GM19099 (cell line): ENCODE results near the gene PLP1.

Experiments used
- POLR2A ChIP-seq: IDR thresholded peaks from 3 replicates; pipeline ENCODE4 v1.6.1; 2011; ENCODE audit warnings: low read depth; ENCODE audit not compliant: insufficient read length; ENCODE audit errors: extremely low read depth

The PLP1 gene

DNA sequence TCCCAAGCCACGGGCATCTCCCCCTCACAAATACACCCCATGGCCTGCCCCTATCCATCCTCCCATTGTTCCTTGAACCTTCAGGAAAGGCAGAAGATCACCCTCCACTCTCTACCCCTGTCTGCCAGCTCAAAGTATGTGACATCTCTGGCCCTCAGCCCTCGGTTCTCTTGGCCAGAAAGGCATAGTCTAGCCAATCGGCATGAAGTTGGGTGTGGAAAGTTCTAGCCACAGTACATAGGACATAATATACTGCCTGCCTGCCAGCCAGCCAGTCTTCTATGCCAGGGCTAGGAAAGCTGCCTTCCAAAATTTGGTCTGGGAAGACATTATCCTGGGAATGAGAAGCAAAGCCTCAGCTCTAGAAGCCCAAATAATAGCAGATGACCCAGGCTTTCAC is 3.2 kb upstream of the PLP1 start:
- no peak for TF ChIP-seq POLR2A

DNA sequence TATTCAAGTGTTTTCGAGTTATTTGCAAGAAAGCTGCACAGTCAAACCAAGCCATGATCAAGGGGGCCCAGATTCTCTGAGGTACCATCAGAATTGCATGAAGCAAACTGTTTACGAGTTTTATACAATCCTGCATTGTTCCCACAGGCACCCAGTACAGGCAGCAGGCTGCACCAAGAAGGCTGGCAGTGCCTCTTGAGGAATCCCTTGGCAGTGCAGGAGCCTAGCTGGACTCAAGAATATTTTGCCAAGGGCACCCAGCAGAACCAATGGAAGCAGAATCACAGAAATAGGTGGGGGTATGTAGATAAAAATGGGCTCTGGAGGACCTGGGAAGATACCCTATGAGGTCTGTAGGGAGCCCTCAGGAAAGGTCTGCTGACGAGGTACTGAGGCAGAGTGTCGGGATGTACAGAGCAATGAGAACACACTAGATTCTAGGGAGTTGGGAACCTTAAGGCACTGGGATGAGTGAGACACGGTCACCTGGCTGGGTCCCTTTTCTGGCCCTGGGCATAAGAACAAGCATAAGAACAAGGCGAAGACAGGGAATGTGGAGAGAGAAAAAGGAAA is 2.5 kb upstream of the PLP1 start:
- no peak for TF ChIP-seq POLR2A

DNA sequence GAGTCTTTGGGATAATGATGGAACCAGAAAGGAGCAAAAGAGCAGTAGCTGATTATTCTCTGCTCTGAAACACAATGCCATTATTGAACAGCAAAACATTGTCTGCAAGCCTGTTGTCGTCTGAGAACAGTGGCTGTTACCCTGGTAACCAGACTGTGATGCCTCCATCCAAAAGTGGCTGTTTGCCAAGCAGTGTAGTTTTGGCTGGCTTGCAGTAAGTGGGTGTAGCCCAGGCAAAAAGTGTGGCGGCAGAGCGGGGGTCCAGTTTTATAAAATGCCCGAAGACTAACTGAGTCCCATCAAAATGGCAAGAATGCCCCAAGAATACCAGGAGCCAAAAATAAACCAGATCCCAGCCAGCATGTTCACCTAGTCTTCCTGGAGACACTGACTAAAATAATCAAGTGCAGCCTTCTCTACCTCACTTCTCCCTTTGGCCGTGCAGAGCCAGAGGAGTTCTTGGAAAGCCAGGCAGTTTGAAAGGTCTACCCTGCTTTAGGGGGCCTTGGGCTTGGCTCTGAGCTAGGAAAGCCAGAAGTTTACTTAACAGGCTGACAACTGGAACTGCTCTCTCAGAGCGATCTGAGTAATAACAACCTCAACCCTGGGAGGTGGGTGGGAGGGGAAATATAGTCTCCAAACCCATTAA is 2.6 kb downstream of the PLP1 start:
- TF ChIP-seq POLR2A: no peak

DNA sequence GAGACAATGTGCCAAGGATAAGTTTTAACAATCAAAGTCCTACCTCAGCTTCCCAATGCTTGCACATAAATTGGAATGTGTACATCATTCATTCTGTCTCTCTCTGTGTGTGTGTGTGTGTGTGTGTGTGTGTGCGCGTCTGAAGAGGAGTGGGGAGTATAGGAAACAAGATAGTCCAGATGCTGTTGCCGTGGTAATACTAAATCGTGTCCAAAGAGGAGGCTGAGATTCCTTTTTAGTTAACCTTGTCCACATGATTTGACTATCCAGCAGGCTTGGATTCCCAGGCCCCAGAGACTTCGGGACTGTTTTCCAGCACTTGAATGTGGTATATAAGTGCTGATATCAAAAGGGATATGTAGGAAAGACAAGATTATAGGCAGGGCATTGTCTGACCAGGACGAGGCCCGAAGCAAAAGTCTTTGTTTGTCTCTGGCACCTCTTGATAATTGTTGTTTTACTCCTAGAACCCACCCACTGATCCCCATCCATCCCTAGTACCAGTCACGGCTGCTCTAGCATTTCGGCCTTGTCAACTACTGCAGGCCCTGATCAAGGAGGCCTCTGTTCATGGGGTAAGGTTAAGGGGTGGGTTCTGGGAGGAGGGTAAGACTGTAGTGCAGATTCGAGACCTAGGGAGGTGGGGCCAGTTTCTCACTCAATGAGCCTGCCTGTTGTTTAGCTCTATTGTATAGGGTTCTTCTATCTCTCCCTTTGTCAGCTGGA is 3.9 kb downstream of the PLP1 start:
- TF ChIP-seq POLR2A: no peak

DNA sequence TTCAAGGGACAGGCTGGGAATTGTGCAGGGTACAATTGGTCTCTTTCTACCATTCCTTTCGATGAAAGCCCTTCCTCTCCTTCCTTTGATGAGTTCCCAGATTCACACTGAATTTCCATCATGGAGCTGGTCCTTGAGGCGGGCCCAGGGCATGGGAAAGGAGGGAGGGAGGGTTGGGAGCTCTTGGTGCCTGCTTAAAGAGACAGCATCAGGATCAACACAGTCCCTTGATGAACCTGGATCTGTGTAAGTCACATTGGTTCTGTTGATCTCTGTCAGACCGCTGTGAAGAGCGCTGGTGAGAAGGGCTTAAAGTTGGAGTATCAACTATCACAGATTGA is 4.4 kb downstream of the PLP1 start:
- TF ChIP-seq POLR2A: no peak

DNA sequence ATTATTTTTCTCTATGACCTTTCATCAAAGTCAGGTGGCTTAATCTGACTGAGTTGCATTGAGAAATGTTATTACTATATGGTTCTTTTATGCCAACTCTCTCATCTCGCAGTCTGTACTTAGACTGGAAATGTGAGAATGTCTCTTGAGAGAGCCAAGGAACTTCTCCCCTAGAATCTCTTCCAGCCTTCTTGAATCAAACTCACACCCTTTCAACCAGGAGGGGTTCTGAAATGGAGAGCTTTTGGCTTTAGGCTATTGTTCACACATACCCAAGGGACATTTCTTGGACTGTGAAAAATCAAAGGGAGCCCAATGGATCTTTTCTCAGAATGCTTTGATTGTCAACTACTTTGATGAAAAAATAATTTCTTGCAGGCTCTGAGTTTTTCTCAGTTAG is 5.1 kb downstream of the PLP1 start:
- no peak for TF ChIP-seq POLR2A

DNA sequence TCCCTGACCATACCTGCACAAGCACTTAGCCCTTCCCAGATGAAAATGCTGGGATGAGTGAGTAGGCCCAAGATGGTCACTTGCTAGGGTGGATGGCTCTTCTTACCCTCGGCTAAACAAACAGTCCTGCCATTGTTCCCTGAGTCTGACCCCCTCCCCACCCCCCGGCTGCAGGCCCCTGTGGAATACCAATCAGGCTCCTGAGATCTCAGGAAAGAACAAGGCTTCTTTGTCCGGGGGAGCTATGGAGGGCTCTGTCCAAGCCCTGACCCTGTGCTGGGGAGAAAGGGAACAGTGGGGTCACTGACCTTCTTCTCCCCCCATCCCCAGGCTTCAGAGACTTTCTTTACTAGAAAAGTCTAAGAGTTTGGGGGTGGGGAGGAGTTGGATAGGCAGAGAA is 6.0 kb downstream of the PLP1 start:
- no peak for TF ChIP-seq POLR2A

DNA sequence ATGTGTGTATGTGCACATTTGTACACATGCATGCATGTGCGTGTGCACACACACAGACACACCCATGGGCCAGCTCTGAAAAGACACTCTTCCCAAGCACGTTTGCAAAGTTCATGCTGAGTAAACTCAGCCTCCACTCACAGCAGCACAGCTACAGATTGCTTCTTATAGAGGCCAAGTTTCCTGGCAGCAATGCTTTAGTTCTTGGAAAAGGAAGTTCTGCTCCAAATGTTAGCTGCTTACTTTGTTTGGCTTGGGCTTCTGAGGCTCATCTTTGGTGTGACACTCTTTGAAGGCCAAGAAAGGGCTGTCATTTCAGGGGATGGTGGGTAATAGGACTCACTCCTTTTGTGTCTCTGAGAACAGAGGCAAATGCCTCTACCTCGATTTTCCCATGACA is 6.6 kb downstream of the PLP1 start:
- TF ChIP-seq POLR2A: no peak

DNA sequence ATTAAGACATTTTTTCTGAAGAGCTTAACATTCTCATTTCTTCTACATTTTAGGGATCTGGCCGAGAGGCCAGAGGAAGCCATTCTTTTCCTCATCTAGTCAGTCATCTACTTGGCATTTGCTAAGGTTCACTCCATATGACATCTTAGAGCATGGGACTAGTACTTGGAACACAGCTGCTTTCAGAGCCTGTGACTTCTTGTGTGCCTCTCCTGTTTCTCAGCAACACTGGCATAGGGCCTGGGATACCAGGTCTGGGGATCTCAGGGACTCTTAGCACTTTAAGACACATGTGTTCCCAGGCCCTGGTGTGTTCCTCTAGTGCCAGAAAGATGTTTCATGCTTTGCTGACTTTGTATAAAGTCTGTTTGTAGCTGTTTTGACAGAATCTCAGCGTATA is 7.3 kb downstream of the PLP1 start:
- no peak for TF ChIP-seq POLR2A

DNA sequence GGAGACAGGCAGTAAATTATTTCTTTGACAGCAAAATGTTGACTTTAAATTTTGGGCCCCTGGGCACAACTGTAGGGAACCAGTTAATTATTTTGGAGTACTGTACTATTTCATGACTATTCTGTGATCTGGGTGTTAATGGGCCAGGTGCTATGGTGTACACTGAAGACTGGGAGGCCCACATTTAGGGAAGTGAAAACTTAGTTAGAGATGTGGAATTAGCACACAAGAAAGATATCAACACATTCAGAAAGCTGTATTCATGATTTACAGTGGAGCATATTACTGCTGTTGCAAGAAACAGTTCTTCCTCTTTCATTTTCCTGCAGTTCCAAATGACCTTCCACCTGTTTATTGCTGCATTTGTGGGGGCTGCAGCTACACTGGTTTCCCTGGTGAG is 12.4 kb downstream of the PLP1 start:
- TF ChIP-seq POLR2A: no peak

DNA sequence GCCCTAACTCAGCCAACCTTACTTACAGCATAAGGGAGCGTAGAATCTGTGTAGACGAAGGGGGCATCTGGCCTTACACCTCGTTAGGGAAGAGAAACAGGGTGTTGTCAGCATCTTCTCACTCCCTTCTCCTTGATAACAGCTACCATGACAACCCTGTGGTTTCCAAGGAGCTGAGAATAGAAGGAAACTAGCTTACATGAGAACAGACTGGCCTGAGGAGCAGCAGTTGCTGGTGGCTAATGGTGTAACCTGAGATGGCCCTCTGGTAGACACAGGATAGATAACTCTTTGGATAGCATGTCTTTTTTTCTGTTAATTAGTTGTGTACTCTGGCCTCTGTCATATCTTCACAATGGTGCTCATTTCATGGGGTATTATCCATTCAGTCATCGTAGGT is 14.6 kb downstream of the PLP1 start:
- no peak for TF ChIP-seq POLR2A

DNA sequence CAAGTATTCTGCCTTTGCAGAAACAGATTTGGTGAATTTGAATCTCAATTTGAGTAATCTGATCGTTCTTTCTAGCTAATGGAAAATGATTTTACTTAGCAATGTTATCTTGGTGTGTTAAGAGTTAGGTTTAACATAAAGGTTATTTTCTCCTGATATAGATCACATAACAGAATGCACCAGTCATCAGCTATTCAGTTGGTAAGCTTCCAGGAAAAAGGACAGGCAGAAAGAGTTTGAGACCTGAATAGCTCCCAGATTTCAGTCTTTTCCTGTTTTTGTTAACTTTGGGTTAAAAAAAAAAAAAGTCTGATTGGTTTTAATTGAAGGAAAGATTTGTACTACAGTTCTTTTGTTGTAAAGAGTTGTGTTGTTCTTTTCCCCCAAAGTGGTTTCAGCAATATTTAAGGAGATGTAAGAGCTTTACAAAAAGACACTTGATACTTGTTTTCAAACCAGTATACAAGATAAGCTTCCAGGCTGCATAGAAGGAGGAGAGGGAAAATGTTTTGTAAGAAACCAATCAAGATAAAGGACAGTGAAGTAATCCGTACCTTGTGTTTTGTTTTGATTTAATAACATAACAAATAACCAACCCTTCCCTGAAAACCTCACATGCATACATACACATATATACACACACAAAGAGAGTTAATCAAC is 15.3 kb downstream of the PLP1 start:
- TF ChIP-seq POLR2A: no peak

DNA sequence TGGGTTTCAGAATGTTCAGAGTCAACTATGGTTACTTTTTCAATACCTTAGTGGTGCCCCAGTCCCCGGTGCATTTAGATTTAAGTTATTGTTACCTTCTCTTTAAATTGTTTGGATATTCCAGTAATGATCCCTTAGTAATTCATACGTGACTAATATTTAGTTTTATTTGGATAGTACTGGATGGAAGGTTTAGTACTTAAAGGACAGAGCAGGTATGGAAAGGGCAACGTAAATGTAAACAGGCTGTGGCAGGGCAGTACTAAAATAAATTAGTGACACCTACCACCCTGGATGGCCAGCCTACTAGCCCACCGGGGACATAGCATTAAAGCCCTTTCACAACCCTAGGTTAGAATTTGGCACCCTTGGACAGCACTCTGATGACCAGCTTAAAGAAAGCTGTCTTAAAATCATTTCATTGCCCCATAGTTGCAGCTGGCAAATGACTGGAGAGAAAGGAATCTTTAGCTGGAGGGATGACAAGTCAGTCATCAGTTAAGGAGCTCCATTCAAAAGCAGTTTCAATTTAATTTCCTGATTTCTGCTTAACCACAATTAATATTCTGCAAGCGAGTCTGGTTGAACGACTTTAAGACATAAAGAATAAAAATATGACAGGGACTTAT is 16.4 kb downstream of the PLP1 start:
- TF ChIP-seq POLR2A: no peak

DNA sequence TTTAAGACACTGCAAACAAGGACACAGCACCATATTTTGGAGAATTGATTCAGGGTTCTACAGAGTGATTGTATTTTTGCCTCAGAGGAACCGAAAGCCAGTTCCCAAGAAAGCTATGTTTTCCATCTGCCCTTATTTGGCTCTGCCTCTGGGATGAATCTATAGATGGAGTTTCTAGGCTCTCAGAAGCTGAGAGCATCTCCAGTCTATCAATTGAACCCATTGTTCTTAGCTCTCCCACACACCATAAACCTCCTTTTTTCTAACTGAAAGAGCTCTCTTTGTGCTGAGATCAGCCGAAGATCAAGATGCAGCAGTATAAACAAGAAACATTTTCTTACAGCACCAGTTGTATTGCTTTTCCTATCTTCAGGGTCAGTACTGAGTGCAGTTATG is 16.9 kb downstream of the PLP1 start:
- no peak for TF ChIP-seq POLR2A

DNA sequence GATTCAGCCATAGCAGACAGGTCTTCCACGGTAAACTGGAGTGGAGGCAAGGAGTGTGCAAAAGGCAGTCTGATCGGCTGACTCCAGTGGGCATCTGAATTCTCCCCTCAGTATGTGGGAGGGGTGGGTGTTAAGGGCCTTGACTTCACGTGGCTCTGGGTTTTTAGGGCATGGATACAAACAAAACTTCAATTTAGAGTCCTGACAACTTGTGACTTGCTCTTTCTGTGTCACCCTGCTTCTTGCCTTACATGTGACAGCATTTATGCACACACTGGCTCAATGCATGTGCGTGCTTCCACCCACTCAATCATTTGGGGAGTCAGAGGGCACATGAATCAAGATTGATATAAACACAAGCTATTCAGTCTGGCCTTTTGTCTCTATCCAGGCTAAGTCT is 17.5 kb downstream of the PLP1 start:
- no peak for TF ChIP-seq POLR2A
